ENCODE data around the gene TRIO. TPM values are rescaled to one million over a fixed set of nuclear protein-coding genes. Genes with fewer than 3 reads are reported as not detected.

Gene TRIO
- polyA plus RNA-seq, 1 donor (not counting 4 experiments of a cell fraction or from before 2014, with no cell fraction given): 57.2 TPM

DNA sequence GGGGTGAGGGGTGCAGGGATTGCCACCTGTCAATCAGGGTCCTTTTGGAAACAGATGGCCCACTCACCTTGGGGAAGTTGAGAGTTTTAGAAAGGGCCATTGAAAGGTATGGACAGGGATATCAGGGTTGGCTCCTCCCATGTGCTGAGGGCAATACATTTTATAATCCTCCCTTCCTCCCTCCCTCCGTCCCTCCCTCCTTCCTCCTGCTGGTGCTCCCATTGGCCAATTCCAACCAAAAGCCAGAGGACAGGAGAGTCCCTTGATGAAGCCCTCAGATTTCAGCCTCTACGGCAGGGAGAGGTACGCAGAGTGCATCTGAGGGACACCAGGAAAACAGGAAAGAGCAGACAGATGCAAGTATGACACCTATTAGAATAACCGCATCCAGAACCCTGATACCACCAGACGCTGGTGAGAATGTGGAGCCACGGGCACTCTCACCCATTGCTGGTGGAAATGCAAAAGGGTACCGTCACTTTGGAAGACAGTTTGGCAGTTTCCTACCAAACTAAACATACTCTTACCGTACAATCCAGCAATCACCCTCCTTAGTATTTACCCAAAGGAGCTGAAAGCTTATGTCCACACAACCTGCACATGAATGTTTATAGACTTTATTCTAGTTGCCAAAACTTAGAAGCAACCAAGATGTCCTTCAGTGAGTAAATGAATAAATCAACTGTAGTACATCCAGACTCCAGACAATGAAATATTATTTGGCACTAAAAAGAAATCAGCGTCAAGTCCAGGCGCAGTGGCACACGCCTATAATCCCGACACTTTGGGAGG is 380.3 kb downstream of the TRIO start:
- H3K4me1 ChIP-seq (ENCODE audit: control insufficient read depth, extremely low read depth, insufficient read depth, low read length): no peaks in the 10 kb centered on the region
- H3K27ac ChIP-seq (ENCODE audit: control insufficient read depth, insufficient read depth, low read length): no peak overlapping the region
- H2AFZ ChIP-seq (ENCODE audit: control insufficient read depth, low read length): no peak overlapping the region
- H3K79me2 ChIP-seq (ENCODE audit: control insufficient read depth, insufficient read depth, low read length): no peaks in the 10 kb centered on the region
- H3K36me3 ChIP-seq (ENCODE audit: control insufficient read depth in 2 of 2, extremely low read depth in 1 of 2, insufficient read depth in 2 of 2, low read length in 2 of 2): no peaks in the 10 kb centered on the region
- H3K27me3 ChIP-seq (ENCODE audit: control insufficient read depth, extremely low read depth, insufficient read depth, low read length): no peaks in the 10 kb centered on the region
- dilution Hi-C loops (cut with MboI; ENCODE audit: extremely low pct_ligation_motif_present, low sequenced_read_pairs): no loop called here
- no peaks in the 10 kb centered on the region for H4K20me1 ChIP-seq (ENCODE audit: control insufficient read depth, extremely low read depth, insufficient read depth, low read length)
- H3K9ac ChIP-seq (ENCODE audit: control insufficient read depth, extremely low read depth, insufficient read depth, low read length): no peak overlapping the region
- no peaks in the 10 kb centered on the region for H3K9me1 ChIP-seq (ENCODE audit: control insufficient read depth, extremely low read depth, insufficient read depth, low read length)
- TF ChIP-seq CTCF (optimal IDR thresholded peaks at IDR 0.05 in 1 of 3, IDR thresholded peaks at IDR 0.05 in 1 of 3, conservative IDR thresholded peaks at IDR 0.05 in 1 of 3; ENCODE audit: extremely low read depth in 1 of 3, insufficient read depth in 2 of 3, low read length in 3 of 3) (no peak), EZH2 (IDR thresholded peaks at IDR 0.05; ENCODE audit: low read length) (no peak)
- H3K9me3 ChIP-seq (ENCODE audit: control insufficient read depth, low read depth, low read length): no peaks in the 10 kb centered on the region
- FAIRE-seq (no peak), DNase-seq (ENCODE audit: low read depth, low spot score) (no peak)
- H3K4me3 ChIP-seq (ENCODE audit: control insufficient read depth in 2 of 3, extremely low read depth in 1 of 3, insufficient read depth in 2 of 3, low read depth in 1 of 3, low read length in 3 of 3): no peak overlapping the region
- no peak overlapping the region for H3K4me2 ChIP-seq (ENCODE audit: control insufficient read depth, extremely low read depth, insufficient read depth, low read depth, low read length)

GRCh38 chr5:14525397-14525796 is 382.3 kb downstream of the TRIO start:
- no peak for TF ChIP-seq EZH2 (IDR thresholded peaks at IDR 0.05; ENCODE audit: low read length)
- no peak for TF ChIP-seq CTCF (optimal IDR thresholded peaks at IDR 0.05 in 1 of 3, IDR thresholded peaks at IDR 0.05 in 1 of 3, conservative IDR thresholded peaks at IDR 0.05 in 1 of 3; ENCODE audit: extremely low read depth in 1 of 3, insufficient read depth in 2 of 3, low read length in 3 of 3)
- Histone ChIP-seq H4K20me1 (ENCODE audit: control insufficient read depth, extremely low read depth, insufficient read depth, low read length) (no peaks in the 10 kb centered on the region), H3K27me3 (ENCODE audit: control insufficient read depth, extremely low read depth, insufficient read depth, low read length) (no peaks in the 10 kb centered on the region), H3K9me1 (ENCODE audit: control insufficient read depth, extremely low read depth, insufficient read depth, low read length) (no peaks in the 10 kb centered on the region), H2AFZ (ENCODE audit: control insufficient read depth, low read length) (no peak overlapping the region), H3K9ac (ENCODE audit: control insufficient read depth, extremely low read depth, insufficient read depth, low read length) (no peak overlapping the region), H3K4me1 (ENCODE audit: control insufficient read depth, extremely low read depth, insufficient read depth, low read length) (no peaks in the 10 kb centered on the region), H3K79me2 (ENCODE audit: control insufficient read depth, insufficient read depth, low read length) (no peaks in the 10 kb centered on the region), H3K4me3 (ENCODE audit: control insufficient read depth in 2 of 3, extremely low read depth in 1 of 3, insufficient read depth in 2 of 3, low read depth in 1 of 3, low read length in 3 of 3) (no peak overlapping the region), H3K9me3 (ENCODE audit: control insufficient read depth, low read depth, low read length) (no peaks in the 10 kb centered on the region), H3K36me3 (ENCODE audit: control insufficient read depth in 2 of 2, extremely low read depth in 1 of 2, insufficient read depth in 2 of 2, low read length in 2 of 2) (no peaks in the 10 kb centered on the region), H3K4me2 (ENCODE audit: control insufficient read depth, extremely low read depth, insufficient read depth, low read depth, low read length) (no peak overlapping the region), H3K27ac (ENCODE audit: control insufficient read depth, insufficient read depth, low read length) (no peak overlapping the region)
- dilution Hi-C loops (cut with MboI; ENCODE audit: extremely low pct_ligation_motif_present, low sequenced_read_pairs): no loop called here
- no peak for FAIRE-seq
- DNase-seq (ENCODE audit: low read depth, low spot score): no peak

All from keratinocyte (primary cell).